ENCODE results near the gene FCSK.

FCSK gene

GRCh38 chr16:70481929-70482536, 27.6 kb downstream of the FCSK start:
- DNase-seq, result no peak

DNA sequence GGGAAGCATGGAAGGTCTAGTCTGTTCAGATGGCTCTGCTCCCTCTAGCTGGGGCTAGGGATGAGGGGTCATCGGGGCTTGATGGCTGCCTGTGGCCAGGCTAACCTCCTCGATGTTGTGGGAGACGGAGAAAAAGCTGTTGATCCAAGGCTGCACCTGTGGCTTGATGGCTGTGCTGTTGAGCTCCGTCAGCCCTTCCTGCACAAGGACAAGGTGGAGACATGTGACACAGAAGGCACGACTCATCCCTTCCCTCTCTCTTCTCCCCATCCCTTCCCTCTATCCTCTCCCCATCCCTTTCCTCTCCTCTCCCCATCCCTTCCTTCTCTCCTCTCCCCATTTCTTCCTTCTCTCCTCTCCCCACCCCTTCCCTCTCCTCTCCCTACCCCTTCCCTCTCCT, 28.2 kb downstream of the FCSK start:
- no peak for DNase-seq

DNA sequence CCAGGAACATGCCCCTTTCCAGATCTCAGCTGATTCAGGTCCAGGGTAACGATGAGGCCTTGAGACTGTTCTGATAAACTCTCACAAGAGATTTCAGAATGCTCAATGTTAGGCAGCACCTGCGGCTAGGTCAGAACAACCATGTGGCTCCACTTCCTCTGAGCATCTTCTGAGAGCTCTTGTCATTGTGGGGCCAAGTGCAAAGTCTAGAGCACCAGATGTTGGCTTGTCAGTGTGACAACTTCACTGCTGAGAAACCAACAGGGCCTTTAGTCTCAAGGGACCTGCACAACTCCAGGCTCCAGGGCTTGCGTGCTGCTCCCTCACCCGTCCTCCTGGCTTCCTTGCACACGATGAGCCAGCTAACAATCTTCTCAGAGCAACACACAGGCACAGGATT, 29.0 kb downstream of the FCSK start:
- DNase-seq, result no peak

DNA sequence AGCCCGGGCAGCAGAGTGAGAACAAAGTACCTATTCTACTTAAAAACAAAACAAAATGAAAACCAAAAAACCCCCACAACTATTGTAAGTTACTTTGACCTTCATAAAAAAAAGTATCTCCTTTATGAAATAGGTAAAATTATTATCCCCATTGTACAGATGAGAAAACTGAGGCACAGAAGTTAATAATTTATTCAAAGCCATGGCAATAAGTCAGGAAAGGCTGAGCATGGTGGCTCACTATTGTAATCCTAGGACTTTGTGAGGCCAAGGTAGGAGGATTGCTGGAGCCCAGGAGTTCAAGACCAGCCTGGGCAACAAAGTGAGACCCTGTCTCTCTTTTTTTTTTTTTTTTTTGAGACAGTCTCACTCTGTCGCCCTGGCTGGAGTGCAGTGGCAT, 30.5 kb downstream of the FCSK start:
- DNase-seq, result no peak

GRCh38 chr16:70490261-70490660, 35.9 kb downstream of the FCSK start:
- DNase-seq, result no peak

- no peak for DNase-seq
These were observed 39.4 kb downstream of the FCSK start for GRCh38 chr16:70493802-70494201.

- no peak for DNase-seq
These were observed 39.9 kb downstream of the FCSK start for GRCh38 chr16:70494202-70494770.

DNA sequence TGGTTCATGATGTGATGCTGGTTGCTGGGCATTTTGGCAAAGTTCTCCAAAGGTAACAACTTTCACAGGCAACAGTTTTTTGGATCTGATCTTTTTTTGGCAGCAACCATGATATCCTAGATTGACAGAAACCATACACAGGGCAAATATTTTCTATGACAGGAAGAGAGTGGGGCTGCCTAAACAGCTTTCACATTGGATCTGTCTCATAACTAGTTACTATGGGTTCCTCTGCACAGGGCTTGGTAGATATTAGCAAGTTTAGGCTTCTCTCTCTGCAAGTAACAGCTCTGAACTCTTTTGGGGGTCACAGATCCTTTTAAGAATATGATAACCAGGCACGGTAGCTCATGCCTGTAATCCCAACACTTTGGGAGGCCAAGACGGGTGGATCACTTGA, 40.4 kb downstream of the FCSK start:
- no peak for DNase-seq

GRCh38 chr16:70495425-70496182, 41.2 kb downstream of the FCSK start:
- DNase-seq, result no peak

DNA sequence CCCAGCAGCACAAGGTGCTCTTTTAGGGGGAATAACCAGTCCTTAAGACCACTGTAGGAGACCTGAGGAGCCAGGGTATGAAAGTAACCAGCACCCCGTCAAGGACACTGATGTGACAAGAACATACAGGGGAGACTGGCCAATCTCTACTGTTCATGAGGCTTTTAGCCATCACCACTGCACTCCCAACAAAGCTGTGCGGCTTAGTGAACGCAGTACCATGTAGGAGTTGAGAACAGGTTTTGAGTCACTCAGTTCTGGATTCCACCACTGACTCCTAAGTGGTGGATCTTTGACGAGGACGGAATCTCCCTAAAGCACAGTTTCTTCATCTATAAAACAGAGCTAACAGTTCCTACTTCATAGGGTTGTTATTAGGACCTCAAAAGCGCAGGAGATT, 42.1 kb downstream of the FCSK start:
- no peak for DNase-seq

DNA sequence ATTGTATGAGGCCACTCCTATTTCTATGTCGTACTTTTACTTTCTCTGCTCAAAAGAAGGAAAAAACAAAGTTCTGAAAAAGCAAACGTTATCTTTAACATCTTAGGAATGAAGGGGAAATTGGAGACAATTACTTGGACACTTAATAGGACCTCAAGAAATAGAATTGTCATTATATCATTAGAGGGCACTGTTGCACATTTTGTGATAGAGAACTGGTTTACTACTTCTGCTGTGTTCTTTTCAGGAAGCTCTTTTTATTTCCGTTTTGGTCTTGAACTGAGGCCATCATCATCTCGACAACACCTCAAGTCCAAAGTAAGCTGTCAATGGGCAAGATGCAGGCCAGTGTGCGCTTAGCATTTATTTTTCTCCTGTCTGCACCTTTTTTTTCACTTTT, 54.4 kb downstream of the FCSK start:
- DNase-seq, result no peak

DNA sequence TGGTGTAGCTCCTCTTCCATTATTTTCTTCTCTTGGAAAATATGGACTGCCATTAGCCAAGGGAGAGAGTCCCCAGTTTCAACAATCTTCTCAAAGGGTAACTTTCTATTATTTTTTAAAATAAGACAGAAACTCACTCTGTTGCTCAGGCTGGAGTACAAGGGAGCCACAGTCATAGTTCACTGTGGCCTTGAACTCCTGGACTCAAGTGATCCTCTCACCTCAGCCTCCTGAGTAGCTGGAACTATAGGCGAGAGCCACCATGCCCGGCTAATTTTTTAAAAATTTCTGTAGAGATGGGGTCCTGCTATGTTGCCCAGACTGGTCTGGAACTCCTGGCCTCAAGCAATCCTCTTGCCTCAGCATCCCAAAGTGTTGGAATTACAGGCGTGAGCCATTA, 55.8 kb downstream of the FCSK start:
- no peak for DNase-seq

DNA sequence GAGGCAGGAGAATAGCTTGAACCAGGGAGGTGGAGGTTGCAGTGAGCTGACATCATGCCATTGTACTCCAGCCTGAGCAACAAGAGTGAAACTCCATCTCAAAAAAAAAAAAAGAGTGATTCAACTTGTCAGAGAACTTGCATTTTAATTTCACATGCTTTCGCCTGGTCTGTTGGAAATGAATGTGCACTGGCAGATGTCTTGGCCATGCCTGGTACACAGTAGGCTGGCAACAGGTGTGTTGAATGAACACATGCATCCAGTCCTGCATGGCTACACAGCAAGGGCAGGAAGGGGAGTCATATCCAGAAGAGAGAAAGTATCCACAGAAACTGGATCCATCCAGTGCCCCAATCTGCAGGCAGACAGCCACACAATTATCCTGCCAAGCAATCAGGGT, 57.4 kb downstream of the FCSK start:
- DNase-seq, result no peak

- no peak for DNase-seq
These were observed 58.1 kb downstream of the FCSK start for GRCh38 chr16:70512456-70512855.

DNA sequence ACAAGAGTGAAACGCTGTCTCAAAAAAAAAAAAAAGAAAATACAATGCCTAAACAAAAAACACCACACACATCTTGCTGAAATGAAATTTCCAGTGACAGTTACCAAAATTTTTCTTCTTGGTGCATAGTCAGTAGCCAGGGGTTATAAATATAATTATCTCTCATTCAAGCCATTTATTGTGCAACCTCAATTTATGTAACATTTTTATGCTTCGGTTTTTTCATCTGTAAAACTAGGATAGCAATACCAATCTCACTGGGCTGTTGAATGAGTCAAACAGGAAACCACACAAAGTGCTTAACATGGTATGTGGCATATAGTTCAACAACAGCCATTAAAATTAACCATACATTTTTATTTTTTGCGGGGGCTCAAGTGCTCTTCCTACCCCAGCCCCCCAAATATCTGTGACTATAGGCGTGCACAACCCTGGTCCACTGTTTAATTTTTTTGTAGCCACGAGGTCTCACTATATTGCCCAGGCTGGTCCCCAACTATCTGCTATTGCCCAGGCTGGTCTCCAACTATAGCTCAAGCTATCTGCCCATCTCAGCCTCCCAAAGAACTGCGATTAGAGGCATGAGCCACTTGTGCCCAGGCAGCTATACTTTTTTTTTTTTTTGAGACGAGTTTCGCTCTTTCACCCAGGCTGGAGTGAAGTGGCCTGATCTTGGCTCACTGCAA, 66.4 kb downstream of the FCSK start:
- no peak for DNase-seq

DNA sequence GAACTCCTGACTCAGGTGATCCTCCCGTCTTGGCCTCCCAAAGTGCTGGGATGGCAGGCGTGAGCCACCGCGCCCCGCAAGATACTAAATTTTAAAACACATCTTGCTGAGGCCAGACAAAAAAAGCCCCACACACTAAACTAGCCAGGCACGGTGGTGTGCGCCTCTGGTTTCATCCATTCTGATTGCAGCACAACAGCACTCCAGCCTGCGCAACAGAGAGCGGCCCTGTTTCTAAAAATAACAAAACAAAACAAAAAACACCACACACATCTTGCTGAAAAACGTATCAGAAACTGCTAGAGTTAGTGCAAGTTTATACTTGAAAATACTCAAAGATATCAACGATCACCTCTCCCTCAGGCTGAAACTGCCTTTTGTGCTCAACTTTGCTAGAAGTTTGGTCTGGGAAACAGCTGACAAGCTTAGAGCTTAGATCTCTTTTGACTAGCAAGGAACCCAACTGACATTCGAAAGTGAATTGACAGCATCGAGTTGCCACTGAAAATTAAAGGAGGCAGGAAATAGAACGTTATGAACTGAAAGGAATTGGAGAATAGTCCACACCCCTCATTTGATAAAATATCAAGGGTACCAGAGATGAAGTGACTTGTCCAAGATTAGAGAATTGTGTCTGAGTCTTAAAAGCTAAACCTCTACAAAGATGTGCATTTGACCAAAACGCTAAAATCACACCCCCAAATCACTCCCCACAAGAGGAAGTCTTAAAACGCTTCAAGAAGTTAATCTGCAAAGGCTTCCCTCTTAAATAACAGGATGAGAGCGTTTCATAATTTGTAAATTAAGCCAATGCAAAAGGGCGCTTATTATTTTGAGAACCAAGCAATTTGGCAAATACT, 68.1 kb downstream of the FCSK start:
- DNase-seq, result no peak

GRCh38 chr16:70523076-70523742, 68.8 kb downstream of the FCSK start, which contains the start of gene COG4:
TSS of gene COG4 (minus strand) at chr16:70523554. CDS start at chr16:70523543, 11 bp downstream.
- peak; percentile 85 for DNase-seq

DNA sequence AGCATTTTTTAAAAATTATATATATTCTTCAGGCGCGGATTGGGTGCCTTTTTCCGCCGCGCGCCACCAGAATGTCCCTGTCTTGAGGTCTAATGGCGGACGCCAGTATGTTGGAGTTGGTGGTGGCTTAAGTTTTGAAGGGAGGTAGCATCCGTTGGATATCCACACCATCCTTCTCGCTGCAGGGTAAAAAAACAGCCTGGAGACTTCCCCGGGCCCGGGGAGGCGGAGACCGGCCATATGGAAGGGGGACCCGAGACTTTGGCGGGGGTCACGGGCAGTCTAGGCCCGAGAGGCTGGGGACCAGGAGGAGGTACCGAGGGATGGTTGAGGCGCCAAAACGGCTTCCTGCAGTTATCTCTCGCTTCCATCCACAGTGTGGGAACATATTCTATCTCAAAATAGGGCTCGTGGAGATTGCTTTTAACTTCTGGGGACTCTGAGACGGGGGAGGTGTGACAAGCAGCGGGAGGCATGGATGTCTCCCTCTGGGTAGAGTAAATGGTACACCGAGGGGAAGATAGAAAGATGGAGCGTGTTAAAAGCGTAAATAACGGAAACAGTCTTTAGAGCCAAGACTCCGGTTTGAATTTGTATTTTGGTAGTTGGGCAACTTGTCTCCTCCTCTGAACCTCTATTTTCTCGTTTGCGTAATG, 69.5 kb downstream of the FCSK start, which contains the start of gene SF3B3:
SF3B3 (plus strand) TSS at position 74 of the 656 bp plus-strand sequence. CDS start 2,841 bp downstream, outside the sequence.
- DNase-seq, result peak; percentile 69

GRCh38 chr16:70524399-70524825, 70.0 kb downstream of the FCSK start:
- peak; percentile 36 for DNase-seq

DNA sequence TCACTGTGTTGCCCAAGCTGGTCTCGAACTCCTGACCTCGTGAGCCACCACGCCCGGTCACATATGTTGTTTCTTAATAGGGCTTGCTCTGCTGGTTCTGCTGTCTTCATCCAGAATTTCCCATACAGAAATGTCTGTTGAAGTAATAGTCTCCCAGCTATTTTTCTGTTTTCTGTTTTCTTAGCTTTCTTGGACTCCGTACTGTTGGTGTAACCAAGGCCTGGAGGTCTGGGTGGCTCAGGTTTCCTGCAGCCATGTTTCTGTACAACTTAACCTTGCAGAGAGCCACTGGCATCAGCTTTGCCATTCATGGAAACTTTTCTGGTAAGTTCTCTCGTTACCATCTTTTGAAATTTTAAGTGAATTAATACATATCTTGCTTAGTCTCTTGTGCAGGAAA, 72.0 kb downstream of the FCSK start:
- DNase-seq, result no peak

- DNase-seq, result no peak
These were observed 73.1 kb downstream of the FCSK start for GRCh38 chr16:70527315-70527996.

Data from activated effector memory CD4-positive, alpha-beta T cell treated with Interleukin-2 at 50 U/mL for 16 hours (primary cell).